AG09319 (cell line): ENCODE measurements around the gene IL23A.

Experiments used
- DNase-seq: peaks from one replicate; pipeline ENCODE4 v3.0.0-alpha.2; 2010; ENCODE audit warnings: low read depth; ENCODE audit errors: extremely low read depth
- TF ChIP-seq, protein P1 (sequence below): IDR thresholded peaks from 2 replicates; pipeline ENCODE4 v1.5.1; 2011; ENCODE audit warnings: low read depth, mild to moderate bottlenecking, inconsistent platforms, low read length, moderate library complexity

Gene IL23A

DNA sequence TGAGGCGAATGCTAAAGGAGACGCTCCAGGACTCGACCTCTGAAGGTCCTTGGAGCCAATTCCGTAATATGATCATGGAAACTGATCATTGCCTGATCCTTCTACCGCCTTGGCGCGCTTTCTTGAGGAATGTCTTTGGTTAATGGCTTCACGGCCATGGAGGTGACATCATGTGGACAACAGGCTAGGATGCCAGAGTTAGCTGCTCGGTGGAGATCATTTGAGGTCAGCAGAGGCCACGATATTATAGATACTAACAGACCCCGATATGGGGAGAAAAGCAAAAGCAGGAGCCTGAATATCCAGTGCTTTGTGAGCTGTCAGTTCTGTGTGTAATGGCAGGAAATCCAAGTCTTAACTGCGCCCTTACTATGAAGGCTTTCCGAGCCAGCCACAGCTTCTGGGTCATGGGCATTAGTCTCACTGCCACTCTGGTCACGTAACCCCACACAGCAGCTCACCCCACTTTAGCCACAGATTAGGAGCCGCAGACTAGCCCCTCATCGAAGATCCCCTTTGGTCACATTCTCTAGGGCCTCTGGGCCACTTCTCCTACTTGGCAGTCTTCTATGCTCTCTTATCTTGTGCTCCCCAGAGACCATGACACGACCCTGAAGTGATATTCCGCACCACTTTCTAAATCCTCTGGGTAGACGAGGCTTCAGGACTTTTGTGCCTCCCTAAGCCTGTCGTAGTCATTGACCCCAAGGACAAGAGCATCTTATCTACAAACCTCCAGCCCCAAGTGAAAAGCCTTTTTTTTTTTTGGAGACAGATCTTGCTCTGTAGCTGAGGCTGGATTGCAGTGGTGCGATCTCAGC is 37.8 kb upstream of the IL23A start:
- TF ChIP-seq, protein P1, sequence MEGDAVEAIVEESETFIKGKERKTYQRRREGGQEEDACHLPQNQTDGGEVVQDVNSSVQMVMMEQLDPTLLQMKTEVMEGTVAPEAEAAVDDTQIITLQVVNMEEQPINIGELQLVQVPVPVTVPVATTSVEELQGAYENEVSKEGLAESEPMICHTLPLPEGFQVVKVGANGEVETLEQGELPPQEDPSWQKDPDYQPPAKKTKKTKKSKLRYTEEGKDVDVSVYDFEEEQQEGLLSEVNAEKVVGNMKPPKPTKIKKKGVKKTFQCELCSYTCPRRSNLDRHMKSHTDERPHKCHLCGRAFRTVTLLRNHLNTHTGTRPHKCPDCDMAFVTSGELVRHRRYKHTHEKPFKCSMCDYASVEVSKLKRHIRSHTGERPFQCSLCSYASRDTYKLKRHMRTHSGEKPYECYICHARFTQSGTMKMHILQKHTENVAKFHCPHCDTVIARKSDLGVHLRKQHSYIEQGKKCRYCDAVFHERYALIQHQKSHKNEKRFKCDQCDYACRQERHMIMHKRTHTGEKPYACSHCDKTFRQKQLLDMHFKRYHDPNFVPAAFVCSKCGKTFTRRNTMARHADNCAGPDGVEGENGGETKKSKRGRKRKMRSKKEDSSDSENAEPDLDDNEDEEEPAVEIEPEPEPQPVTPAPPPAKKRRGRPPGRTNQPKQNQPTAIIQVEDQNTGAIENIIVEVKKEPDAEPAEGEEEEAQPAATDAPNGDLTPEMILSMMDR = no peak
- no peak for DNase-seq

DNA sequence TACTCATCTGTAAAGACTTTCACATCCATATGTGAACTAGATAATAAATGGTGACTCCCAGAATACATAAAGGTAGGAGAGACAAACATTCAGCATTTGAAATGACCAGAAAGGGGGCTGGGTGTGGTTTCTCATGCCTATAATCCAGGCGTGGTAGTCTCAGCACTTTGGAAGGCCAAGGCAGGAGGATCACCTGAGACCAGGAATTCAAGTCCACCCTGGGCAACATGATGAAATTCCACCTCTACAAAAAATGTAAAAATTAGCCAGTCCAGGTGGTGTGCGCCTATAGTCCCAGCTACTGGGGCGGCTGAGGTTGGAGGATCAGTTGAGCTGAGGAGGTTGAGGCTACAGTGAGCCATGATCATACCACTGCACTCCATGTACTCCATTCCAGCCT is 34.4 kb upstream of the IL23A start:
- TF ChIP-seq, protein P1 = no peak
- DNase-seq = no peak

DNA sequence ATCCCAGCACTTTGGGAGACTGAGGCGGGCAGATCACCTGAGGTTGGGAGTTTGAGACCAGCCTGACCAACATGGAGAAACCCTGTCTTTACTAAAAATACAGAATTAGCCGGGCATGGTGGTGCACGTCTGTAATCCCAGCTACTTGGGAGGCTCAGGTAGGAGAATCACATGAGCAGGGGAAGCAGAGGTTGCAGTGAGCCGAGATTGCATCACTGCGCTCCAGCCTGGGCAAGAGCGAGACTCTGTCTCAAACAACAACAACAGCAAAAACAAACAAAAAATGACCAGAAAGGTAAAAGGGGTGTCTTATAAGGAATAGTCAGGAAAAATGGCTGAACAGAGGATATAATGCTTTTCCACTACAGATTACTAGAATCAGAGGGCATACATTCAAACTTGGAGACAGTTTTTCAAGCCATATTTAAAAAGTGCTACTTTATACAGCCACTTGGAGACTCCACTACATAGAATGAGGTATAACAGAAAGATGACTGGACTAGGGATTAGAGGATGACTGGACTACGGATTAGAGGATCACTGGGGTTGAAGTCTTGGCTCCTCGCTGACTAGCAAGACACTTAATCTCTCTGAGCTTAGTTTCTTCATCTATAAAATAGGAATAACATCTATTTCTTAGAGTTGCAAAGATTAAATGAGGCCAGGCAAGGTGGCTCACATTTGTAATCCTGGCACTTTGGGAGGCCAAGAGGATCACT is 33.7 kb upstream of the IL23A start:
- TF ChIP-seq, protein P1 = no peak
- no peak for DNase-seq

DNA sequence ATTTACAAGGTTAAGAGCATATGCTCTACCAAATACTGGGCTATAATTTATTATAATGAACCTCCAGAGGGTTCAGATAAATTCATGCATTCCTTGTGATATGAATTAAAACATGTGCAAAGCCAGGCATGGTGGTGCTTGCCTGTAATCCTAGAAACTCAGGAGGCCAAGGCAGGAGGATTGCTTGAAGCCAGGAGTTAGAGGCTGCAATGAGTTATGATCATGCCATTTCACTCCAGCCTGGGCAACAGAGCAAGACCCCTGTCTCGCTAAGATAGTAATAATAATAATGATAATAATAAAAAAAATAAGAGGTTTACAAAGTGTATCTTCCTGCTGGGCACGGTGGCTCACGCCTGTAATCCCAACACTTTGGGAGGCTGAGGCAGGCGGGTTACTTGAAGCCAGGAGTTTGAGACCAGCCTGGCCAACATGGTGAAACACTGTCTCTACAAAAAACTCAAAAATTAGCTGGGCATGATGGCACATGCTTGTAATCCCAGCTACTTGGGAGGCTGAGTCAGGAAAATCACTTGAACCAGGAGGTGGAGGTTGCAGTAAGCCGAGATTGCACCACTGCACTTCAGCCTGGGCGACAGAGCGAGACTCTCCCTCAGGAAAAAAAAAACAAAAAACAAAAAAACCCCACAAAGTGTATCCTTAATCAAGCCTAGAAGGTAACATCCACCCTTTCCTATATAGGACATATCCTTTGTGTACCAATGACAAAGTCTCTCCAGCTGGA is 31.3 kb upstream of the IL23A start:
- TF ChIP-seq, protein P1 = no peak
- no peak for DNase-seq

DNA sequence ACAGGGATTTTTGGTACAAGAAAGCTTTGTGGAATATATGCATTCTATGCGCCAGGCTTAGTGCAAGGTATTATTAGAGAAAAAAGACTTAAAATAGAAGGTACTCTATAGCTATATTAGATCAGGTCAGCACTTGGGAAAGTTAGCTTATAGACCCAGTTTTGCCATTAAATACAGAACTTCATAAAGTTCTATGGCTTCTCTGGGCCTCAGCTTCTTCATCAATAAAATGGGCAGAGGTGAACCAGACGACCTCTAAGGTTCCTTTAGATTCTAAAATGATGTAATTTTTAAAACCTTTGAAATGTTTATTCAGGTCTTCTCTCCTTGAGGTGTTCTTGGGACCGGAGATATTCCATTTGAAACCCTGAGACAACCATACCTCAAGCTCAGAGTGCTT is 30.0 kb upstream of the IL23A start:
- no peak for DNase-seq
- TF ChIP-seq, protein P1 = no peak

DNA sequence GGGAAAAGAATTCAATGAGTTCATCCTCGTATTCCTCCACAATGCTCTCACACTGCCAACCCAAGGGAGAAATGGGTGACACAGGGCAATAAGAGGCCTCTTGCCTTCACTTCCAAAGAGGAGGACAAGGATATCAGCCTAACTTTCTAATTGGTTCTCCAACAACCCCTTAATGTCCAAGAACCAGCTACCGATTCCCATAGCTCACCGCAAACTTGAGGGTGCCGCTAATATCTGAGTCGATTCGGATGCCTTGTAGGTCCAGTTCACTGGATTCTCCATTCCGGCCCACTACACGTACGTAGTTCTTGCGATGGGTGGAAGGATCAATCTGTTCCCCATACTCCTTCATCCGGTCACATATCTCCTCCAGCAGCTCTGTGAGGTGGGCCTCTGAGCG is 27.7 kb upstream of the IL23A start:
- no peak for DNase-seq
- TF ChIP-seq, protein P1 = no peak

DNA sequence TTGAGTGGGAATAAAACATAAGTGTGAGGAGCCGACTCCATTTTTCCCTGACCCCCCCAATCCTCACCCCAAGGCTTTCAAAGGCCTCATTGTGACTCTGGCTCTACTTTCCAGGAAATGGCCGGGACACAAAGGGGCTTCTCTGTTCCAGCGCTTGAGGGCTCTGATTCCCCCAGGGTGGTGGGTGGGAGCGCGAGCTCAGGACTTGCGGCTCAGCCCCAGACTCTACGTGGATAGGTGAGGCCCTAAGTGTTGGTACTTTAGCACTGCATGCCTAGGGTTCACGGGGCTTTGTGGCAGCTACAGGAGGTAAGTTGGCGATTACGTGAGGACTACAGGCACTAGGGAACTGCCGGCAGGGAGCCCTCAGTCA is 23.4 kb upstream of the IL23A start:
- TF ChIP-seq, protein P1 = no peak
- no peak for DNase-seq
